ENCODE measurements around the gene PPM1M.

The PPM1M gene

GRCh38 chr3:52200981-52201679 is 44.4 kb upstream of the PPM1M start:
- no peak for TF ChIP-seq ZFX (IDR thresholded peaks at IDR 0.05)
- TF ChIP-seq CTCF (conservative IDR thresholded peaks at IDR 0.05), result no peak
- H3K27ac ChIP-seq, result no peak overlapping the region

- TF ChIP-seq CTCF (conservative IDR thresholded peaks at IDR 0.05), result no peak
- no peak for TF ChIP-seq ZFX (IDR thresholded peaks at IDR 0.05)
- no peak overlapping the region for H3K27ac ChIP-seq
Measured at GRCh38 chr3:52202384-52203077, 43.0 kb upstream of the PPM1M start.

- no peak overlapping the region; the same call in 1 of the 2 replicates for H3K27ac ChIP-seq
- TF ChIP-seq ZFX (IDR thresholded peaks at IDR 0.05), result no peak
Measured at GRCh38 chr3:52203701-52204100, 41.9 kb upstream of the PPM1M start.

GRCh38 chr3:52204337-52205073 is 41.1 kb upstream of the PPM1M start:
- H3K27ac ChIP-seq, result peak overlapping the region; percentile 28; the same call in 1 of the 2 replicates

GRCh38 chr3:52205727-52206372 is 39.7 kb upstream of the PPM1M start:
- no peak for TF ChIP-seq CTCF (conservative IDR thresholded peaks at IDR 0.05)
- no peak overlapping the region for H3K27ac ChIP-seq

More at GRCh38 chr3:52204337-52205073, 41.1 kb upstream of the PPM1M start:
- TF ChIP-seq CTCF (conservative IDR thresholded peaks at IDR 0.05) (no peak), ZFX (IDR thresholded peaks at IDR 0.05) (no peak)

- no peak overlapping the region for H3K27ac ChIP-seq
- no peak for TF ChIP-seq ZFX (IDR thresholded peaks at IDR 0.05)
- TF ChIP-seq CTCF (conservative IDR thresholded peaks at IDR 0.05), result no peak
Measured at GRCh38 chr3:52208556-52208955, 37.0 kb upstream of the PPM1M start.

- H3K27ac ChIP-seq, result peak overlapping the region; percentile 53
- TF ChIP-seq ZFX (IDR thresholded peaks at IDR 0.05), result no peak
- TF ChIP-seq CTCF (conservative IDR thresholded peaks at IDR 0.05), result no peak
Measured at GRCh38 chr3:52210037-52210436, 35.5 kb upstream of the PPM1M start.

Data from C4-2B (cell line).